HepG2 (cell line): ENCODE measurements around the gene POU6F2. TPM values are rescaled to one million over a fixed set of nuclear protein-coding genes. Genes with fewer than 3 reads are reported as not detected.

ENCODE experiments used
- ATAC-seq: fragments of 200-7000 bp; cut with Tn5 transposase; 3 replicates; pipeline ENCODE4 v1.9.1; 2020; ENCODE audit warnings: mild to moderate bottlenecking, moderate library complexity
- BruUV-seq: library from RNA; stranded (reverse); fragments of 400-500 nt; replicated peaks from 2 replicates; lab custom pipeline; 2021; lab: Mats Ljungman, UMichigan
- CTCF ChIA-PET: fragments of 300-600 bp; formaldehyde crosslinking; extraction: SDS; loops from one replicate; lab custom pipeline; 2021; ENCODE audit warnings: low total read pairs, inconsistent platforms, low intra/inter-chr PET ratio; lab: Yijun Ruan, JAX
- POLR2A ChIA-PET: fragments of 350-600 bp; sonication (Branson Sonifier 250); formaldehyde crosslinking; loops from one replicate; lab custom pipeline; 2020; ENCODE audit warnings: antibody characterized with exemption, inconsistent platforms; lab: Yijun Ruan, JAX
- DNase-seq: peaks from one replicate; pipeline ENCODE4 v3.0.0-alpha.2; 2015; ENCODE audit warnings: low spot score
- FAIRE-seq: peaks from 3 replicates; lab custom pipeline; 2011; peaks lifted over from hg19 to GRCh38; lab: Jason Lieb, UNC
- H2AFZ ChIP-seq: one replicate; pipeline ENCODE4 v1.6.1; 2011; ENCODE audit warnings: low read length, inconsistent platforms
- H3K27ac ChIP-seq: fragments of 300-600 bp; 3 replicates; pipeline ENCODE4 v1.8.0; 2011; ENCODE audit warnings: mixed run types, mild to moderate bottlenecking, mixed read lengths, low read length, inconsistent platforms; ENCODE audit not compliant: insufficient read depth; ENCODE audit errors: extremely low read length
- H3K27me3 ChIP-seq, 2 experiments: fragments of 200-600 bp in 1 of 2; 2 replicates in 1 of 2; 3 replicates in 1 of 2; pipeline versions ENCODE4 v1.6.0 to v1.8.0; 2011; ENCODE audit warnings: low read length in 2 of 2, mild to moderate bottlenecking in 2 of 2, moderate library complexity in 2 of 2, inconsistent platforms in 1 of 2; ENCODE audit not compliant: insufficient read depth in 2 of 2, control insufficient read depth in 1 of 2
- H3K36me3 ChIP-seq, 2 experiments: fragments of 200-600 bp in 1 of 2; replicated peaks in 1 of 2; 2 replicates in 1 of 2; 3 replicates in 1 of 2; pipeline versions ENCODE4 v1.5.1 to v1.8.0; 2011; ENCODE audit warnings: low read length in 2 of 2, inconsistent platforms in 1 of 2; ENCODE audit not compliant: insufficient read depth in 2 of 2, control insufficient read depth in 1 of 2
- H3K4me1 ChIP-seq: 2 replicates; pipeline ENCODE4 v1.5.1; 2012; ENCODE audit warnings: low read length, inconsistent platforms; ENCODE audit not compliant: insufficient read depth
- H3K4me2 ChIP-seq: 2 replicates; pipeline ENCODE4 v1.6.0; 2011; ENCODE audit warnings: low read depth, low read length, inconsistent platforms
- H3K4me3 ChIP-seq, 3 experiments: fragments of 200-600 bp in 1 of 3; sonication (generic), shearing (Covaris generic) in 1 of 3; replicated peaks in 1 of 3; 2 replicates each; pipeline ENCODE4 v1.5.1; 2011 to 2016; ENCODE audit warnings: low read length in 3 of 3, inconsistent platforms in 2 of 3, low read depth in 2 of 3, mild to moderate bottlenecking in 2 of 3, control low read depth in 1 of 3, mixed read lengths in 1 of 3; ENCODE audit not compliant: insufficient read depth in 1 of 3
- H3K79me2 ChIP-seq: one replicate; pipeline ENCODE4 v1.6.1; 2011; ENCODE audit warnings: low read length, inconsistent platforms; ENCODE audit not compliant: insufficient read depth
- H3K9ac ChIP-seq: 2 replicates; pipeline ENCODE4 v1.6.0; 2011; ENCODE audit warnings: mild to moderate bottlenecking, low read depth, low read length, inconsistent platforms; ENCODE audit not compliant: insufficient read depth
- H3K9me3 ChIP-seq: 2 replicates; pipeline ENCODE4 v1.5.1; 2012; ENCODE audit warnings: mild to moderate bottlenecking, low read length
- H4K20me1 ChIP-seq: 2 replicates; pipeline ENCODE4 v1.6.0; 2011; ENCODE audit warnings: inconsistent platforms, mild to moderate bottlenecking, low read length, moderate library complexity; ENCODE audit not compliant: insufficient read depth
- AKNA ChIP-seq: sonication (generic); formaldehyde crosslinking; IDR thresholded peaks from 2 replicates; pipeline ENCODE4 v1.4.0; 2020; ENCODE audit warnings: missing genetic modification reagents, borderline replicate concordance
- ARHGAP35 ChIP-seq: sonication (generic); formaldehyde crosslinking; IDR thresholded peaks from 2 replicates; pipeline ENCODE4 v1.9.0; 2022; ENCODE audit warnings: mild to moderate bottlenecking, inconsistent platforms, moderate library complexity, missing genetic modification reagents, borderline replicate concordance
- BRF2 ChIP-seq: sonication (generic); formaldehyde crosslinking; IDR thresholded peaks from 2 replicates; pipeline ENCODE4 v1.8.1; 2022; ENCODE audit warnings: mild to moderate bottlenecking, missing genetic modification reagents
- GTF3A ChIP-seq: sonication (generic); formaldehyde crosslinking; conservative IDR thresholded peaks from 2 replicates; pipeline ENCODE4 v1.4.0; 2020; ENCODE audit warnings: mild to moderate bottlenecking, missing genetic modification reagents
- HDAC2 ChIP-seq: sonication (generic); formaldehyde crosslinking; IDR thresholded peaks from 2 replicates; pipeline ENCODE4 v1.4.0; 2020; ENCODE audit warnings: missing genetic modification reagents
- JUNB ChIP-seq: sonication (generic); formaldehyde crosslinking; IDR thresholded peaks from 2 replicates; pipeline ENCODE4 v1.8.0; 2022; ENCODE audit warnings: missing genetic modification reagents, mild to moderate bottlenecking, borderline replicate concordance
- MXI1 ChIP-seq: IDR thresholded peaks from 3 replicates; pipeline ENCODE4 v1.6.1; 2012; ENCODE audit warnings: low read depth, low read length, inconsistent platforms, borderline replicate concordance
- STAT5B ChIP-seq: sonication (generic); formaldehyde crosslinking; IDR thresholded peaks from 2 replicates; pipeline ENCODE4 v1.4.0; 2020; ENCODE audit warnings: missing genetic modification reagents
- XBP1 ChIP-seq: sonication (generic); formaldehyde crosslinking; IDR thresholded peaks from 2 replicates; pipeline ENCODE4 v1.5.0; 2020; ENCODE audit warnings: missing genetic modification reagents
- ZC3H4 ChIP-seq: sonication (generic); formaldehyde crosslinking; IDR thresholded peaks from 2 replicates; pipeline ENCODE4 v1.4.0; 2020; ENCODE audit warnings: missing genetic modification reagents, borderline replicate concordance
- ZNF317 ChIP-seq: sonication (generic); formaldehyde crosslinking; IDR thresholded peaks from 2 replicates; pipeline ENCODE4 v1.5.0; 2020; ENCODE audit warnings: mild to moderate bottlenecking, missing genetic modification reagents
- ZNF367 ChIP-seq: sonication (generic); formaldehyde crosslinking; IDR thresholded peaks from 2 replicates; pipeline ENCODE4 v1.4.0; 2020; ENCODE audit warnings: missing genetic modification reagents, borderline replicate concordance
- ZNF747 ChIP-seq: sonication (generic); formaldehyde crosslinking; IDR thresholded peaks from 2 replicates; pipeline ENCODE4 v1.8.1; 2023; ENCODE audit warnings: missing genetic modification reagents, mild to moderate bottlenecking, borderline replicate concordance
- ZNF775 ChIP-seq: sonication (generic); formaldehyde crosslinking; IDR thresholded peaks from 2 replicates; pipeline ENCODE4 v1.4.0; 2020; ENCODE audit warnings: missing genetic modification reagents, mild to moderate bottlenecking, moderate library complexity, borderline replicate concordance
- WGBS: methylation state at CpG from one replicate; pipeline ENCODE4 v1.1.6; 2017; ENCODE audit warnings: low lambda C conversion rate; 5-methylcytosine and 5-hydroxymethylcytosine counted together
- in situ Hi-C: cut with HindIII; loops from 2 replicates; pipeline ENCODE4 v1.10.0; 2017; ENCODE audit warnings: low pct_unique_long_range_greater_than_20kb; ENCODE audit not compliant: extremely low pct_ligation_motif_present
- intact Hi-C: fragments of 100-400 bp; cut with micrococcal nuclease; formaldehyde crosslinking; loops from one replicate; pipeline ENCODE4 v1.10.0; 2022; ENCODE audit not compliant: unreplicated experiment
- polyA plus RNA-seq, 8 experiments: library from polyadenylated mRNA; depleted of rRNA in 3 of 8; stranded (reverse) in 7 of 8; unstranded in 1 of 8; fragments of >200 nt; fragmentation: Illumina TruSeq in 4 of 8; extraction: Trizol in 4 of 8; gene quantifications; 2 replicates each; pipeline versions ENCODE4 v1.2.1 to v1.2.3, GENCODE V29; 2011 to 2016; ENCODE audit warnings: low read depth in 4 of 8, missing spikeins in 1 of 8, mixed read lengths in 1 of 8; ENCODE audit not compliant: insufficient read depth in 1 of 8
- total RNA-seq, 5 experiments: library from RNA; depleted of rRNA; stranded (reverse); fragments of >200 nt; fragmentation: Illumina TruSeq; extraction: Trizol; gene quantifications; 2 replicates each; pipeline ENCODE4 v1.2.3, GENCODE V29; 2016; ENCODE audit warnings: low read depth in 1 of 5
- TF ChIP-seq, protein P1 (sequence below): sonication (generic); formaldehyde crosslinking; IDR thresholded peaks from 2 replicates; pipeline ENCODE4 v1.4.0; 2020; ENCODE audit warnings: low read depth, mild to moderate bottlenecking, missing genetic modification reagents
- TF ChIP-seq, protein P2 (sequence below): IDR thresholded peaks from 2 replicates; pipeline ENCODE4 v1.6.1; 2016; ENCODE audit warnings: low read depth

The POU6F2 gene
- total and polyA plus RNA-seq, 2 of the 13 experiments (the other 11 are each of a cell fraction or from before 2014, with no cell fraction given): not detected

DNA sequence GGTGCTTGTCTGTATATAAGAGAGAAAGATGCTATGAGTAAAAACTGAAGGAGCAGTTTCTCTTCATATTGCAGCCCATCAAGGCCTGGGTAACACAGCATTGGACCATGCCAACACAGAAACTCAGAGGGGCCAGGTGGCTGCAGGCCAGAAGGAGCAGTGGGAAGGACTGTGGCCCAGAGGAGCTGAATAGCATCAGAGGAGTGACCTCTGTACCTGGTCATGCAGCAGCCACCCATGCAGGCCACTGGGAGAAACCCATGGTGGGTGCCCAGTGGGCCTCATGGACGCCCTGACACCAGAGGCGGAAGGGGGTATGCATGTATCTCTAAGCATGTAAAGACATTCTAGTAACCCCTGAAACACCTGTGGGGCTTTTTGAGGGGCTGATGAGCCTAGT is 512.6 kb downstream of the POU6F2 start:
- no peak overlapping the region for H3K27ac ChIP-seq
- in situ Hi-C loops (no loop called here), intact Hi-C loops (no loop called here)
- WGBS: 80% methylated on average over 1 of the region's 2 CpGs
- H3K4me3 ChIP-seq: no peak overlapping the region
- H4K20me1 ChIP-seq: no peaks in the 10 kb centered on the region
- no peak overlapping the region for H3K9ac ChIP-seq
- ChIA-PET POLR2A (no interaction called here), CTCF (no interaction called here)
- ATAC-seq: no peak
- no peak for DNase-seq
- peaks cover 0 to 15% of the 10 kb centered on the region in 2 experiments; a peak in 1 of 5 replicates for H3K27me3 ChIP-seq
- no TSS peak for BruUV-seq
- no peaks in the 10 kb centered on the region for H3K79me2 ChIP-seq
- no peak overlapping the region for H3K4me2 ChIP-seq
- no peaks in the 10 kb centered on the region for H3K36me3 ChIP-seq
- no peak overlapping the region for H2AFZ ChIP-seq
- no peaks in the 10 kb centered on the region for H3K9me3 ChIP-seq
- no peaks in the 10 kb centered on the region for H3K4me1 ChIP-seq
- FAIRE-seq: no peak
- no peak for TF ChIP-seq XBP1 (CRISPR knock-in tag)
- TF ChIP-seq BRF2: no peak
- no peak for TF ChIP-seq ZNF367 (CRISPR knock-in tag)
- TF ChIP-seq ZNF775 (CRISPR knock-in tag): no peak
- TF ChIP-seq ZC3H4 (CRISPR knock-in tag): no peak
- TF ChIP-seq ZNF747: no peak
- TF ChIP-seq HDAC2 (CRISPR knock-in tag): no peak
- no peak for TF ChIP-seq ZNF317 (CRISPR knock-in tag)
- TF ChIP-seq AKNA (CRISPR knock-in tag): no peak
- TF ChIP-seq ARHGAP35 (CRISPR knock-in tag): no peak
- TF ChIP-seq, protein P1, sequence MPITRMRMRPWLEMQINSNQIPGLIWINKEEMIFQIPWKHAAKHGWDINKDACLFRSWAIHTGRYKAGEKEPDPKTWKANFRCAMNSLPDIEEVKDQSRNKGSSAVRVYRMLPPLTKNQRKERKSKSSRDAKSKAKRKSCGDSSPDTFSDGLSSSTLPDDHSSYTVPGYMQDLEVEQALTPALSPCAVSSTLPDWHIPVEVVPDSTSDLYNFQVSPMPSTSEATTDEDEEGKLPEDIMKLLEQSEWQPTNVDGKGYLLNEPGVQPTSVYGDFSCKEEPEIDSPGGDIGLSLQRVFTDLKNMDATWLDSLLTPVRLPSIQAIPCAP: no peak
- no peak for TF ChIP-seq STAT5B (CRISPR knock-in tag)
- TF ChIP-seq MXI1: no peak
- TF ChIP-seq, protein P2, sequence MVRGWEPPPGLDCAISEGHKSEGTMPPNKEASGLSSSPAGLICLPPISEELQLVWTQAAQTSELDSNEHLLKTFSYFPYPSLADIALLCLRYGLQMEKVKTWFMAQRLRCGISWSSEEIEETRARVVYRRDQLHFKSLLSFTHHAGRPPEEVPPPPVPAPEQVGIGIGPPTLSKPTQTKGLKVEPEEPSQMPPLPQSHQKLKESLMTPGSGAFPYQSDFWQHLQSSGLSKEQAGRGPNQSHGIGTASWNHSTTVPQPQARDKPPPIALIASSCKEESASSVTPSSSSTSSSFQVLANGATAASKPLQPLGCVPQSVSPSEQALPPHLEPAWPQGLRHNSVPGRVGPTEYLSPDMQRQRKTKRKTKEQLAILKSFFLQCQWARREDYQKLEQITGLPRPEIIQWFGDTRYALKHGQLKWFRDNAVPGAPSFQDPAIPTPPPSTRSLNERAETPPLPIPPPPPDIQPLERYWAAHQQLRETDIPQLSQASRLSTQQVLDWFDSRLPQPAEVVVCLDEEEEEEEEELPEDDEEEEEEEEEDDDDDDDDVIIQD (CRISPR knock-in tag): no peak
- TF ChIP-seq GTF3A (CRISPR knock-in tag): no peak
- no peak for TF ChIP-seq JUNB (CRISPR knock-in tag)
